K562 (cell line): ENCODE measurements around the gene BANP. TPM values are rescaled to one million over a fixed set of nuclear protein-coding genes. Genes with fewer than 3 reads are reported as not detected.

ENCODE experiments used
- CBX3 ChIP-seq, 2 experiments: IDR thresholded peaks; 1 replicate in 1 of 2; 2 replicates in 1 of 2; pipeline ENCODE4 v1.6.1; 2012; ENCODE audit warnings: inconsistent platforms in 2 of 2, low read length in 2 of 2, borderline replicate concordance in 1 of 2, control low read depth in 1 of 2
- CTBP1 ChIP-seq: fragments of 450-650 bp; IDR thresholded peaks from 2 replicates; pipeline ENCODE4 v1.6.1; 2016; ENCODE audit warnings: borderline replicate concordance
- EHMT2 ChIP-seq: fragments of 450-650 bp; IDR thresholded peaks from 2 replicates; pipeline ENCODE4 v1.6.1; 2018; ENCODE audit warnings: antibody characterized with exemption
- GATAD2A ChIP-seq: fragments of 450-650 bp; IDR thresholded peaks from 2 replicates; pipeline ENCODE4 v1.6.1; 2017
- MYC ChIP-seq, 2 experiments: fragments of 250-450 bp in 1 of 2; sonication (Bioruptor Pico) in 1 of 2; IDR thresholded peaks; 2 replicates each; pipeline versions ENCODE4 v1.5.1 to v1.6.1; 2012 to 2021; ENCODE audit warnings: low read depth in 2 of 2, borderline replicate concordance in 1 of 2, improper control_type of control experiment in 1 of 2, low read length in 1 of 2, mild to moderate bottlenecking in 1 of 2, moderate library complexity in 1 of 2
- NCOA4 ChIP-seq: fragments of 450-650 bp; IDR thresholded peaks from 2 replicates; pipeline ENCODE4 v1.6.1; 2018; ENCODE audit warnings: mild to moderate bottlenecking; ENCODE audit not compliant: partially characterized antibody
- PCBP1 ChIP-seq: fragments of 200-400 bp; formaldehyde crosslinking; IDR thresholded peaks from 2 replicates; pipeline ENCODE4 v1.6.1; 2018; ENCODE audit warnings: mild to moderate bottlenecking, low read depth, low read length; ENCODE audit not compliant: poor library complexity, severe bottlenecking
- SMAD2 ChIP-seq: fragments of 150-350 bp; IDR thresholded peaks from 2 replicates; pipeline ENCODE4 v1.6.1; 2014; ENCODE audit warnings: low read depth, mild to moderate bottlenecking, low read length
- TEAD4 ChIP-seq, 2 experiments: sonication (generic) in 1 of 2; formaldehyde crosslinking in 1 of 2; IDR thresholded peaks; 2 replicates each; pipeline versions ENCODE4 v1.6.1 to v1.8.0; 2012 to 2022; ENCODE audit warnings: borderline replicate concordance in 1 of 2, inconsistent platforms in 1 of 2, low read length in 1 of 2, mild to moderate bottlenecking in 1 of 2, missing genetic modification reagents in 1 of 2
- ZC3H8 ChIP-seq: fragments of 450-650 bp; IDR thresholded peaks from 2 replicates; pipeline ENCODE4 v1.6.1; 2017
- ZNF239 ChIP-seq: fragments of 250-450 bp; sonication (Bioruptor Pico); IDR thresholded peaks from 2 replicates; pipeline ENCODE4 v1.4.0; 2020; ENCODE audit warnings: mild to moderate bottlenecking
- polyA plus RNA-seq, 8 experiments: library from polyadenylated mRNA; depleted of rRNA in 4 of 8; stranded (reverse) in 5 of 8; unstranded in 3 of 8; fragments of >200 nt; fragmentation: Nextera tagmentation in 2 of 8; fragmentation: Illumina TruSeq in 1 of 8; extraction: Ambion mirVana in 2 of 8; extraction: Trizol in 1 of 8; gene quantifications; 2 replicates each; pipeline versions ENCODE4 v1.2.1 to v1.2.3, GENCODE V29; 2011 to 2014; ENCODE audit warnings: inconsistent platforms in 1 of 8, missing spikeins in 1 of 8
- total RNA-seq, 7 experiments: library from RNA; depleted of rRNA in 6 of 7; stranded (reverse); fragments of >200 nt in 6 of 7; fragmentation: Illumina TruSeq in 2 of 7; extraction: Trizol in 2 of 7; gene quantifications; 2 replicates each; pipeline versions ENCODE4 v1.2.1 to v1.2.3, GENCODE V29; 2011 to 2021; ENCODE audit warnings: low replicate concordance in 1 of 7
- TF ChIP-seq, protein P1 (sequence below): fragments of 200-800 bp; sonication (Bioruptor generic); IDR thresholded peaks from 2 replicates; pipeline ENCODE4 v1.6.1; 2017; ENCODE audit warnings: missing genetic modification characterization, missing compliant biosample characterization
- TF ChIP-seq, protein P2 (sequence below): fragments of 250-450 bp; sonication (Bioruptor Pico); IDR thresholded peaks from 2 replicates; pipeline ENCODE4 v1.8.0; 2021; ENCODE audit warnings: moderate library complexity, mild to moderate bottlenecking, inconsistent platforms
- TF ChIP-seq, protein P3 (sequence below): fragments of 450-650 bp; formaldehyde crosslinking; conservative IDR thresholded peaks from 2 replicates; pipeline ENCODE4 v1.4.0; 2022; ENCODE audit warnings: mild to moderate bottlenecking, missing genetic modification characterization
- TF ChIP-seq, protein P4 (sequence below), 2 experiments: IDR thresholded peaks; 2 replicates each; pipeline ENCODE4 v1.6.1; 2012; ENCODE audit warnings: improper control_type of control experiment in 2 of 2, low read depth in 2 of 2, low read length in 2 of 2, borderline replicate concordance in 1 of 2
- TF ChIP-seq, protein P5 (sequence below): fragments of 450-650 bp; formaldehyde crosslinking; IDR thresholded peaks from 2 replicates; pipeline ENCODE4 v1.4.0; 2020; ENCODE audit warnings: mild to moderate bottlenecking, moderate library complexity
- TF ChIP-seq, protein P6 (sequence below): fragments of 450-650 bp; formaldehyde crosslinking; IDR thresholded peaks from 2 replicates; pipeline ENCODE4 v1.4.0; 2020; ENCODE audit warnings: mild to moderate bottlenecking, moderate library complexity

The BANP gene
- total and polyA plus RNA-seq, 9 of the 15 experiments (the other 6 are each of a cell fraction or from before 2014, with no cell fraction given), result 4.6 to 22.1 (median 15.6) TPM

DNA sequence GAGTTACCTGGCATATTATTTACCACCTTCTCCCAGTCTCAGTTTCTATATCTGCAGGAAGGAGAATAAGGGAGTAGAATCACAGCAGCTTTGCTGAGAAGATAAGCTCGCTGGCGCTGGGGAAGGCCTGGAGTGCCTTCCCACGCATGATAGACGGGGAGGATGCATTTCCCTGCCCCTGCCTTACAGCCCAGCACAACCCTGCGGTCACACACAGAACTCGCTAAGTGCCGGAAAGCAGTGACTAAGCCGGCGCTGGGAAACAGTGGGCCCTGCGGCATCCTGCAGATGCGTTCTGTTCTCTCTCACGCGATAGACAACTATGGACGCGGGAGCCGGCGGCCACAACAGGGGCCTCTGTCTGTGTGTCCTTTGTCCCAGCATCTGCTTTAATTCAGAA is 19.7 kb upstream of the BANP start (continued):
- TF ChIP-seq ZC3H8 (no peak), CTBP1 (peak; percentile 81), ZNF239 (CRISPR knock-in tag) (no peak), SMAD2 (no peak), NCOA4 (no peak), TEAD4 (IDR thresholded peaks at IDR 0.05; ENCODE audit: low read length) (peak; percentile 54; the same call in 1 of the 2 replicates), TEAD4 (CRISPR knock-in tag; IDR thresholded peaks at IDR 0.05; ENCODE audit: borderline replicate concordance) (no peak), CBX3 (IDR thresholded peaks at IDR 0.05; ENCODE audit: borderline replicate concordance in 1 of 2, low read length in 2 of 2) (no peak), MYC (IDR thresholded peaks at IDR 0.05; ENCODE audit: low read depth, low read length) (0 out of 2 replicates have a peak, but pooled peaks have one; percentile 31), MYC (CRISPR knock-in tag; IDR thresholded peaks at IDR 0.05; ENCODE audit: borderline replicate concordance, low read depth) (no peak), EHMT2 (no peak), GATAD2A (0 out of 2 replicates have a peak, but pooled peaks have one; percentile 25), PCBP1 (no peak)
- TF ChIP-seq, protein P1, sequence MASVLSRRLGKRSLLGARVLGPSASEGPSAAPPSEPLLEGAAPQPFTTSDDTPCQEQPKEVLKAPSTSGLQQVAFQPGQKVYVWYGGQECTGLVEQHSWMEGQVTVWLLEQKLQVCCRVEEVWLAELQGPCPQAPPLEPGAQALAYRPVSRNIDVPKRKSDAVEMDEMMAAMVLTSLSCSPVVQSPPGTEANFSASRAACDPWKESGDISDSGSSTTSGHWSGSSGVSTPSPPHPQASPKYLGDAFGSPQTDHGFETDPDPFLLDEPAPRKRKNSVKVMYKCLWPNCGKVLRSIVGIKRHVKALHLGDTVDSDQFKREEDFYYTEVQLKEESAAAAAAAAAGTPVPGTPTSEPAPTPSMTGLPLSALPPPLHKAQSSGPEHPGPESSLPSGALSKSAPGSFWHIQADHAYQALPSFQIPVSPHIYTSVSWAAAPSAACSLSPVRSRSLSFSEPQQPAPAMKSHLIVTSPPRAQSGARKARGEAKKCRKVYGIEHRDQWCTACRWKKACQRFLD (CRISPR knock-in tag), result no peak
- TF ChIP-seq, protein P2, sequence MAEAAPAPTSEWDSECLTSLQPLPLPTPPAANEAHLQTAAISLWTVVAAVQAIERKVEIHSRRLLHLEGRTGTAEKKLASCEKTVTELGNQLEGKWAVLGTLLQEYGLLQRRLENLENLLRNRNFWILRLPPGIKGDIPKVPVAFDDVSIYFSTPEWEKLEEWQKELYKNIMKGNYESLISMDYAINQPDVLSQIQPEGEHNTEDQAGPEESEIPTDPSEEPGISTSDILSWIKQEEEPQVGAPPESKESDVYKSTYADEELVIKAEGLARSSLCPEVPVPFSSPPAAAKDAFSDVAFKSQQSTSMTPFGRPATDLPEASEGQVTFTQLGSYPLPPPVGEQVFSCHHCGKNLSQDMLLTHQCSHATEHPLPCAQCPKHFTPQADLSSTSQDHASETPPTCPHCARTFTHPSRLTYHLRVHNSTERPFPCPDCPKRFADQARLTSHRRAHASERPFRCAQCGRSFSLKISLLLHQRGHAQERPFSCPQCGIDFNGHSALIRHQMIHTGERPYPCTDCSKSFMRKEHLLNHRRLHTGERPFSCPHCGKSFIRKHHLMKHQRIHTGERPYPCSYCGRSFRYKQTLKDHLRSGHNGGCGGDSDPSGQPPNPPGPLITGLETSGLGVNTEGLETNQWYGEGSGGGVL (CRISPR knock-in tag), result no peak
- TF ChIP-seq, protein P3, sequence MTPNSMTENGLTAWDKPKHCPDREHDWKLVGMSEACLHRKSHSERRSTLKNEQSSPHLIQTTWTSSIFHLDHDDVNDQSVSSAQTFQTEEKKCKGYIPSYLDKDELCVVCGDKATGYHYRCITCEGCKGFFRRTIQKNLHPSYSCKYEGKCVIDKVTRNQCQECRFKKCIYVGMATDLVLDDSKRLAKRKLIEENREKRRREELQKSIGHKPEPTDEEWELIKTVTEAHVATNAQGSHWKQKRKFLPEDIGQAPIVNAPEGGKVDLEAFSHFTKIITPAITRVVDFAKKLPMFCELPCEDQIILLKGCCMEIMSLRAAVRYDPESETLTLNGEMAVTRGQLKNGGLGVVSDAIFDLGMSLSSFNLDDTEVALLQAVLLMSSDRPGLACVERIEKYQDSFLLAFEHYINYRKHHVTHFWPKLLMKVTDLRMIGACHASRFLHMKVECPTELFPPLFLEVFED (CRISPR knock-in tag), result no peak
- TF ChIP-seq, protein P4, sequence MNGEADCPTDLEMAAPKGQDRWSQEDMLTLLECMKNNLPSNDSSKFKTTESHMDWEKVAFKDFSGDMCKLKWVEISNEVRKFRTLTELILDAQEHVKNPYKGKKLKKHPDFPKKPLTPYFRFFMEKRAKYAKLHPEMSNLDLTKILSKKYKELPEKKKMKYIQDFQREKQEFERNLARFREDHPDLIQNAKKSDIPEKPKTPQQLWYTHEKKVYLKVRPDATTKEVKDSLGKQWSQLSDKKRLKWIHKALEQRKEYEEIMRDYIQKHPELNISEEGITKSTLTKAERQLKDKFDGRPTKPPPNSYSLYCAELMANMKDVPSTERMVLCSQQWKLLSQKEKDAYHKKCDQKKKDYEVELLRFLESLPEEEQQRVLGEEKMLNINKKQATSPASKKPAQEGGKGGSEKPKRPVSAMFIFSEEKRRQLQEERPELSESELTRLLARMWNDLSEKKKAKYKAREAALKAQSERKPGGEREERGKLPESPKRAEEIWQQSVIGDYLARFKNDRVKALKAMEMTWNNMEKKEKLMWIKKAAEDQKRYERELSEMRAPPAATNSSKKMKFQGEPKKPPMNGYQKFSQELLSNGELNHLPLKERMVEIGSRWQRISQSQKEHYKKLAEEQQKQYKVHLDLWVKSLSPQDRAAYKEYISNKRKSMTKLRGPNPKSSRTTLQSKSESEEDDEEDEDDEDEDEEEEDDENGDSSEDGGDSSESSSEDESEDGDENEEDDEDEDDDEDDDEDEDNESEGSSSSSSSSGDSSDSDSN (IDR thresholded peaks at IDR 0.05; ENCODE audit: borderline replicate concordance in 1 of 2, low read depth in 2 of 2, low read length in 2 of 2), result peak in 1 of 2 experiments; percentile 97; a peak in 3 of 4 replicates
- TF ChIP-seq, protein P5, sequence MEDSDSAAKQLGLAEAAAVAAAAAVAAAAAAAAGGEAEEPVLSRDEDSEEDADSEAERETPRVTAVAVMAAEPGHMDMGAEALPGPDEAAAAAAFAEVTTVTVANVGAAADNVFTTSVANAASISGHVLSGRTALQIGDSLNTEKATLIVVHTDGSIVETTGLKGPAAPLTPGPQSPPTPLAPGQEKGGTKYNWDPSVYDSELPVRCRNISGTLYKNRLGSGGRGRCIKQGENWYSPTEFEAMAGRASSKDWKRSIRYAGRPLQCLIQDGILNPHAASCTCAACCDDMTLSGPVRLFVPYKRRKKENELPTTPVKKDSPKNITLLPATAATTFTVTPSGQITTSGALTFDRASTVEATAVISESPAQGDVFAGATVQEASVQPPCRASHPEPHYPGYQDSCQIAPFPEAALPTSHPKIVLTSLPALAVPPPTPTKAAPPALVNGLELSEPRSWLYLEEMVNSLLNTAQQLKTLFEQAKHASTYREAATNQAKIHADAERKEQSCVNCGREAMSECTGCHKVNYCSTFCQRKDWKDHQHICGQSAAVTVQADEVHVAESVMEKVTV (CRISPR knock-in tag), result no peak
- TF ChIP-seq, protein P6, sequence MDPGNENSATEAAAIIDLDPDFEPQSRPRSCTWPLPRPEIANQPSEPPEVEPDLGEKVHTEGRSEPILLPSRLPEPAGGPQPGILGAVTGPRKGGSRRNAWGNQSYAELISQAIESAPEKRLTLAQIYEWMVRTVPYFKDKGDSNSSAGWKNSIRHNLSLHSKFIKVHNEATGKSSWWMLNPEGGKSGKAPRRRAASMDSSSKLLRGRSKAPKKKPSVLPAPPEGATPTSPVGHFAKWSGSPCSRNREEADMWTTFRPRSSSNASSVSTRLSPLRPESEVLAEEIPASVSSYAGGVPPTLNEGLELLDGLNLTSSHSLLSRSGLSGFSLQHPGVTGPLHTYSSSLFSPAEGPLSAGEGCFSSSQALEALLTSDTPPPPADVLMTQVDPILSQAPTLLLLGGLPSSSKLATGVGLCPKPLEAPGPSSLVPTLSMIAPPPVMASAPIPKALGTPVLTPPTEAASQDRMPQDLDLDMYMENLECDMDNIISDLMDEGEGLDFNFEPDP (CRISPR knock-in tag), result no peak
